BJ (cell line): ENCODE data around the gene TACC2. TPM values are rescaled to one million over a fixed set of nuclear protein-coding genes. Genes with fewer than 3 reads are reported as not detected.
A peak's percentile ranks its signal among the peaks of the same experiment; 100 is the strongest.
"Not testable (repeated sequence)": the region's sequence is repeated elsewhere in the genome, so short reads cannot be mapped to it uniquely, and the experiment has no call there.

ENCODE experiments used
- CTCF ChIA-PET: fragments of 350-600 bp; formaldehyde crosslinking; extraction: SDS; loops from one replicate; lab custom pipeline; 2021; ENCODE audit warnings: antibody characterized with exemption, inconsistent platforms; lab: Yijun Ruan, JAX
- POLR2A ChIA-PET: fragments of 300-600 bp; sonication (Branson Sonifier 250); formaldehyde crosslinking; extraction: SDS; loops from one replicate; lab custom pipeline; 2021; ENCODE audit warnings: antibody characterized with exemption; lab: Charles Lee
- DNase-seq: peaks from one replicate; pipeline ENCODE4 v3.0.0-alpha.2; 2011; ENCODE audit warnings: low read depth
- H3K27me3 ChIP-seq: 2 replicates; pipeline ENCODE4 v1.6.0; 2011; ENCODE audit warnings: low read length; ENCODE audit not compliant: control insufficient read depth, insufficient read depth
- H3K36me3 ChIP-seq: 2 replicates; pipeline ENCODE4 v1.5.1; 2011; ENCODE audit warnings: low read length; ENCODE audit not compliant: control insufficient read depth, insufficient read depth
- H3K4me3 ChIP-seq: 2 replicates; pipeline ENCODE4 v1.5.1; 2011; ENCODE audit warnings: low read depth, mild to moderate bottlenecking, control low read depth, low read length
- polyA plus RNA-seq: library from polyadenylated mRNA; depleted of rRNA; stranded (reverse); fragments of >200 nt; gene quantifications from 2 replicates; pipeline ENCODE4 v1.2.3, GENCODE V29; 2011
- TF ChIP-seq, protein P1 (sequence below): IDR thresholded peaks from 2 replicates; pipeline ENCODE4 v1.5.1; 2011; ENCODE audit warnings: low read depth, mild to moderate bottlenecking, control low read depth, inconsistent platforms, low read length, moderate library complexity; ENCODE audit not compliant: insufficient read depth

Gene TACC2
- polyA plus RNA-seq, 1 experiment: 10.4 TPM

DNA sequence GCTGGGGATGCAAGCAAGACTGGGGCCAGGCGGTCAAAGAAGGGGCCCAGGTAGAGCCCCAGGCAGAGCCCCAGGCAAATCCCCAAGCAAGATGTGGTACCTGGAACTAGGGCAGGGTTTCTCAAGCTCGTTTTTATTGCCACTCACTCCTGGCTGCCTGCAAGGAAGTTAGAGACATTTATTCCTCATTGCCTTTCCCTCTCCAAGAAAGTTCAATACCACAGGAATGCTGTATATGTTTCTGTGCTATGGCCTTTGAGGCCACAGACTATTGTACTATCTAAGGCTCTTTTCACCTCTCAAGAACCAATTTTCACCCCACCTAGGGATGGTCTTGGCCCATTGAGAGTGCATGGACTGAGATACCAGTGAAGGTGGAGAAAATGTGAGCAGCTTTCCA, 71.3 kb downstream of the TACC2 start:
- CTCF ChIA-PET: interaction anchor here (2.2 kb wide), 1 partner anchor 8 kb away, joined by 17 read pairs; no protein-coding TSS in a partner anchor
- Histone ChIP-seq H3K27me3 (no peaks in the 10 kb centered on the region), H3K36me3 (no peaks in the 10 kb centered on the region), H3K4me3 (no peak overlapping the region)
- POLR2A ChIA-PET: interaction anchor here (0.5 kb wide), 1 partner anchor 8 kb away, joined by 4 read pairs; no protein-coding TSS in a partner anchor
- TF ChIP-seq, protein P1, sequence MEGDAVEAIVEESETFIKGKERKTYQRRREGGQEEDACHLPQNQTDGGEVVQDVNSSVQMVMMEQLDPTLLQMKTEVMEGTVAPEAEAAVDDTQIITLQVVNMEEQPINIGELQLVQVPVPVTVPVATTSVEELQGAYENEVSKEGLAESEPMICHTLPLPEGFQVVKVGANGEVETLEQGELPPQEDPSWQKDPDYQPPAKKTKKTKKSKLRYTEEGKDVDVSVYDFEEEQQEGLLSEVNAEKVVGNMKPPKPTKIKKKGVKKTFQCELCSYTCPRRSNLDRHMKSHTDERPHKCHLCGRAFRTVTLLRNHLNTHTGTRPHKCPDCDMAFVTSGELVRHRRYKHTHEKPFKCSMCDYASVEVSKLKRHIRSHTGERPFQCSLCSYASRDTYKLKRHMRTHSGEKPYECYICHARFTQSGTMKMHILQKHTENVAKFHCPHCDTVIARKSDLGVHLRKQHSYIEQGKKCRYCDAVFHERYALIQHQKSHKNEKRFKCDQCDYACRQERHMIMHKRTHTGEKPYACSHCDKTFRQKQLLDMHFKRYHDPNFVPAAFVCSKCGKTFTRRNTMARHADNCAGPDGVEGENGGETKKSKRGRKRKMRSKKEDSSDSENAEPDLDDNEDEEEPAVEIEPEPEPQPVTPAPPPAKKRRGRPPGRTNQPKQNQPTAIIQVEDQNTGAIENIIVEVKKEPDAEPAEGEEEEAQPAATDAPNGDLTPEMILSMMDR: no peak
- DNase-seq: no peak

GRCh38 chr10:122062831-122063674, 74.1 kb downstream of the TACC2 start:
- ChIA-PET CTCF (interaction anchor here (1.2 to 1.6 kb wide), 4 partner anchors 8 to 11 kb away, joined by 3 to 10 read pairs (median 4); no protein-coding TSS in a partner anchor), POLR2A (no interaction called here)
- Histone ChIP-seq H3K36me3 (no peaks in the 10 kb centered on the region), H3K27me3 (no peaks in the 10 kb centered on the region), H3K4me3 (no peak overlapping the region)
- peak; percentile 88 for DNase-seq
- TF ChIP-seq, protein P1: no peak

DNA sequence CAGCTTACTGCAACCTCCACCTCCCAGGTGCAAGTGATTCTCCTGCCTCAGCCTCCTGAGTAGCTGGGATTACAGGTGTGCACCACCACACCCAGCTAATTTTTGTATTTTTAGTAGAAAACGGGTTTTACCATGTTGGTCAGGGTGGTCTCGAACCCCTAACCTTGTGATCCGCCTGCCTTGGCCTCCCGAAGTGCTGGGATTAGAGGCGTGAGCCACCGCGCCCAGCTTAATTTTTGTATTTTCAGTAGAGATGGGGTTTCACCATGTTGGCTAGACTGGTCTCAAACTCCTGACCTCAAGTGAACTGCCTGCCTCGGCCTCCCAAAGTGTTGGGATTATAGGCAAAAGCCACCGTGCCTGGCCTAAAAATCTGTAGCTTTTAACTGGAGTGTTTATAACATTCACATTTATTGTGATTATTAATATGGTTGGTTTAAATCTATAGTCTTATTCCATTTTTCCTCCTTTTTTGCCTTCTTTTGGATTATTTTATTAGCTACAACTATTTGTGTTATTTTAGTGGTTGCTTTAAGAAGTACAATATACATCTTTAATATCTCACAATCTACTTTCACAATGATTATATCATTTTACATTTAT, 77.5 kb downstream of the TACC2 start:
- H3K4me3 ChIP-seq, H3K36me3 ChIP-seq, POLR2A ChIA-PET, DNase-seq, H3K27me3 ChIP-seq: not testable (repeated sequence)
- CTCF ChIA-PET: interaction anchor here (3.1 kb wide), 1 partner anchor 15 kb away, joined by 17 read pairs; no protein-coding TSS in a partner anchor

GRCh38 chr10:122068844-122069243, 79.9 kb downstream of the TACC2 start:
- CTCF ChIA-PET: interaction anchor here (1.8 kb wide), 1 partner anchor 17 kb away, joined by 7 read pairs; no protein-coding TSS in a partner anchor
- Histone ChIP-seq H3K4me3 (no peak overlapping the region), H3K27me3 (no peaks in the 10 kb centered on the region), H3K36me3 (no peaks in the 10 kb centered on the region)
- POLR2A ChIA-PET: no interaction called here
- no peak for DNase-seq
- TF ChIP-seq, protein P1: no peak

DNA sequence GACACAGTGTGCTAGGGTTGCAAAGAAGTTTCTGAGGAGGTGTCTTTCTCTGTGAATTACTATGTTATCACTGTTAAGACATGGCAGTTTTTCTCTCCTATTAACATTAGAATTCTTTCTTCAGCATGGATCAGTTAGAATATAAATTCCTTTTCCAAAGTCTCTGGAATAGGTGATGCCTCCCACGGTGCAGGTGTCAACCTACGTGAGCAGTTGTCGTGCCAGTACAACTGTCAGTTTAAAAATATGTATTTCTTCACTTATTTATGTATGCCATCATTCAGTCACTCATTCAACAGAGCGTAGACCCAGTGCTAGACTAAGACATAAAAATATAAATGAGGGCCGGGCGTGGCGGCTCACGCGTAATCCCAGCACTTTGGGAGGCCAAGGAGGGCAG, 83.5 kb downstream of the TACC2 start:
- no peak for DNase-seq
- Histone ChIP-seq H3K27me3 (no peaks in the 10 kb centered on the region), H3K36me3 (no peaks in the 10 kb centered on the region), H3K4me3 (no peak overlapping the region)
- ChIA-PET CTCF (no interaction called here), POLR2A (no interaction called here)
- TF ChIP-seq, protein P1: no peak
